ENCODE results near the gene SND1. TPM values are rescaled to one million over a fixed set of nuclear protein-coding genes. Genes with fewer than 3 reads are reported as not detected.

Gene SND1
- total and polyA plus RNA-seq, 2 of the 4 experiments (the other 2 are of a cell fraction): 154 to 294 TPM

- Histone ChIP-seq H3K4me3 (ENCODE audit: insufficient read depth, low read depth, low read length) (no peak overlapping the region), H2AK9ac (replicated peaks; ENCODE audit: low read depth, low read length, poor library complexity) (no peak overlapping the region), H2BK120ac (ENCODE audit: low read depth, low read length) (no peak overlapping the region), H4K8ac (ENCODE audit: low read depth in 2 of 2, low read length in 2 of 2) (no peak overlapping the region), H3K79me1 (ENCODE audit: low read depth in 1 of 2, low read length in 2 of 2) (peaks cover 44 to 63% of the 10 kb centered on the region in 2 experiments), H4K5ac (ENCODE audit: low read depth, low read length) (no peak overlapping the region), H3K4me2 (ENCODE audit: low read depth, low read length) (no peak overlapping the region), H3K9ac (ENCODE audit: low read depth, low read length) (no peak overlapping the region), H3K18ac (ENCODE audit: low read depth, low read length) (no peak overlapping the region), H3K36me3 (ENCODE audit: control insufficient read depth, insufficient read depth, low read length) (peaks cover 6% of the 10 kb centered on the region), H3K23ac (ENCODE audit: low read depth, low read length) (no peak overlapping the region; the same call in 1 of the 2 replicates), H3K9me3 (ENCODE audit: control insufficient read depth, insufficient read depth, low read length) (no peaks in the 10 kb centered on the region), H4K91ac (ENCODE audit: insufficient read depth, low read depth, low read length) (no peak overlapping the region), H2AFZ (replicated peaks; ENCODE audit: low read length, poor library complexity) (no peak overlapping the region), H2BK15ac (ENCODE audit: low read depth, low read length) (no peak overlapping the region), H2BK20ac (ENCODE audit: low read depth, low read length) (no peak overlapping the region), H3K56ac (ENCODE audit: extremely low read depth, insufficient read depth, low read length) (no peak overlapping the region), H3K14ac (replicated peaks; ENCODE audit: low read depth, low read length) (no peak overlapping the region), H3K4me1 (ENCODE audit: control insufficient read depth, insufficient read depth, low read length) (peaks cover 5% of the 10 kb centered on the region; the same call in 1 of the 2 replicates), H3K27ac (ENCODE audit: insufficient read depth, low read length) (no peak overlapping the region), H3K9me1 (ENCODE audit: insufficient read depth, low read length) (peaks cover 12% of the 10 kb centered on the region; the same call in 1 of the 2 replicates), H2AK5ac (ENCODE audit: low read depth, low read length) (no peak overlapping the region), H4K20me1 (ENCODE audit: insufficient read depth, low read length) (peaks cover 72% of the 10 kb centered on the region), H3K27me3 (ENCODE audit: control insufficient read depth, insufficient read depth, low read length) (no peaks in the 10 kb centered on the region), H3K4ac (ENCODE audit: low read depth, low read length) (no peak overlapping the region), H2BK5ac (ENCODE audit: low read depth, low read length, poor library complexity, severe bottlenecking) (no peak overlapping the region)
- WGBS, 2 experiments (ENCODE audit: extremely low coverage in 2 of 2, insufficient read length in 1 of 2): 80% methylated on average over 1 of the region's 9 CpGs; no CpG with 5 or more reads in 1 of the 2 experiments
- POLR2A ChIA-PET (ENCODE audit: unreplicated experiment): interaction anchor here (0.6 kb wide), 1 partner anchor 18 kb away, joined by 3 read pairs; no protein-coding TSS in a partner anchor
- in situ Hi-C loops (cut with MboI; ENCODE audit: low sequenced_read_pairs): no loop called here
- dilution Hi-C loops (cut with HindIII; ENCODE audit: low sequenced_read_pairs, unreplicated experiment): no loop called here
- BruUV-seq (replicated peaks): no TSS peak
- DNase-seq (no peak), ATAC-seq (ENCODE audit: low read depth) (no peak)
- intact Hi-C loops (cut with micrococcal nuclease): loop anchor here (5.0 to 10.0 kb wide), 2 partner anchors 326 to 448 kb away; partner anchors contain the start of genes ARF5 and GCC1
- CTCF ChIA-PET: no interaction called here
- TF ChIP-seq, protein P1, sequence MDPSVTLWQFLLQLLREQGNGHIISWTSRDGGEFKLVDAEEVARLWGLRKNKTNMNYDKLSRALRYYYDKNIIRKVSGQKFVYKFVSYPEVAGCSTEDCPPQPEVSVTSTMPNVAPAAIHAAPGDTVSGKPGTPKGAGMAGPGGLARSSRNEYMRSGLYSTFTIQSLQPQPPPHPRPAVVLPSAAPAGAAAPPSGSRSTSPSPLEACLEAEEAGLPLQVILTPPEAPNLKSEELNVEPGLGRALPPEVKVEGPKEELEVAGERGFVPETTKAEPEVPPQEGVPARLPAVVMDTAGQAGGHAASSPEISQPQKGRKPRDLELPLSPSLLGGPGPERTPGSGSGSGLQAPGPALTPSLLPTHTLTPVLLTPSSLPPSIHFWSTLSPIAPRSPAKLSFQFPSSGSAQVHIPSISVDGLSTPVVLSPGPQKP (IDR thresholded peaks at IDR 0.05; ENCODE audit: borderline replicate concordance, low read depth, low read length): no peak
- no peak for TF ChIP-seq CHD1 (IDR thresholded peaks at IDR 0.05; ENCODE audit: low read depth, low read length)
- TF ChIP-seq RAD21 (IDR thresholded peaks at IDR 0.05; ENCODE audit: low read length): no peak
- TF ChIP-seq FOS (IDR thresholded peaks at IDR 0.05; ENCODE audit: low read depth, low read length): no peak
- no peak for TF ChIP-seq CEBPB (IDR thresholded peaks at IDR 0.05; ENCODE audit: low read depth, low read length)
- no peak for TF ChIP-seq NFE2L2 (IDR thresholded peaks at IDR 0.05; ENCODE audit: low read depth, low read length)
- TF ChIP-seq RCOR1 (IDR thresholded peaks at IDR 0.05; ENCODE audit: insufficient replicate concordance, low read length): no peak
- TF ChIP-seq SMC3 (IDR thresholded peaks at IDR 0.05; ENCODE audit: low read depth, low read length): no peak
- TF ChIP-seq USF2 (IDR thresholded peaks at IDR 0.05; ENCODE audit: low read depth, low read length): no peak
- TF ChIP-seq BHLHE40 (IDR thresholded peaks at IDR 0.05; ENCODE audit: low read depth, low read length): no peak
- no peak for TF ChIP-seq MAZ (IDR thresholded peaks at IDR 0.05; ENCODE audit: borderline replicate concordance, low read depth, low read length)
- TF ChIP-seq POLR2A (IDR thresholded peaks at IDR 0.05; ENCODE audit: low read depth, low read length): no peak
- TF ChIP-seq MXI1 (IDR thresholded peaks at IDR 0.05; ENCODE audit: borderline replicate concordance, low read depth, low read length): no peak
- TF ChIP-seq MAFK (IDR thresholded peaks at IDR 0.05; ENCODE audit: low read depth, low read length): no peak
- TF ChIP-seq, protein P2, sequence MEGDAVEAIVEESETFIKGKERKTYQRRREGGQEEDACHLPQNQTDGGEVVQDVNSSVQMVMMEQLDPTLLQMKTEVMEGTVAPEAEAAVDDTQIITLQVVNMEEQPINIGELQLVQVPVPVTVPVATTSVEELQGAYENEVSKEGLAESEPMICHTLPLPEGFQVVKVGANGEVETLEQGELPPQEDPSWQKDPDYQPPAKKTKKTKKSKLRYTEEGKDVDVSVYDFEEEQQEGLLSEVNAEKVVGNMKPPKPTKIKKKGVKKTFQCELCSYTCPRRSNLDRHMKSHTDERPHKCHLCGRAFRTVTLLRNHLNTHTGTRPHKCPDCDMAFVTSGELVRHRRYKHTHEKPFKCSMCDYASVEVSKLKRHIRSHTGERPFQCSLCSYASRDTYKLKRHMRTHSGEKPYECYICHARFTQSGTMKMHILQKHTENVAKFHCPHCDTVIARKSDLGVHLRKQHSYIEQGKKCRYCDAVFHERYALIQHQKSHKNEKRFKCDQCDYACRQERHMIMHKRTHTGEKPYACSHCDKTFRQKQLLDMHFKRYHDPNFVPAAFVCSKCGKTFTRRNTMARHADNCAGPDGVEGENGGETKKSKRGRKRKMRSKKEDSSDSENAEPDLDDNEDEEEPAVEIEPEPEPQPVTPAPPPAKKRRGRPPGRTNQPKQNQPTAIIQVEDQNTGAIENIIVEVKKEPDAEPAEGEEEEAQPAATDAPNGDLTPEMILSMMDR (conservative IDR thresholded peaks at IDR 0.05; ENCODE audit: low read depth, low read length): no peak
- TF ChIP-seq RFX5 (IDR thresholded peaks at IDR 0.05; ENCODE audit: low read depth, low read length): no peak
Observed at GRCh38 chr7:128033246-128033645, 381.3 kb downstream of the SND1 start.
